Measurements from ENCODE around the gene DNAH7. TPM values are rescaled to one million over a fixed set of nuclear protein-coding genes. Genes with fewer than 3 reads are reported as not detected.

DNAH7 gene
- total and polyA plus RNA-seq, 2 of the 8 experiments (the other 6 are each of a cell fraction or from before 2014, with no cell fraction given) = 0.07 to 0.08 TPM

GRCh38 chr2:195923889-195924288 is 144.7 kb downstream of the DNAH7 start:
- POLR2A ChIA-PET (ENCODE audit: partially characterized antibody) = no interaction called here
- 96% methylated on average over 1 of the region's 1 CpG; no CpG with 5 or more reads in 1 of the 2 experiments for WGBS, 2 experiments (ENCODE audit: extremely low coverage in 1 of 2, insufficient coverage in 1 of 2, insufficient read length in 1 of 2, insufficient replicate concordance in 2 of 2, low coverage in 1 of 2, low lambda C conversion rate in 2 of 2, missing lambda C conversion rate in 1 of 2)
- H3K4me1 ChIP-seq (replicated peaks in 1 of 4; ENCODE audit: control insufficient read depth in 3 of 4, insufficient read depth in 4 of 4, low read length in 3 of 4) = no peaks in the 10 kb centered on the region

More at GRCh38 chr2:195923889-195924288, 144.7 kb downstream of the DNAH7 start:
- Histone ChIP-seq H3K4me3 (ENCODE audit: extremely low read depth in 1 of 4, insufficient read depth in 2 of 4, low read depth in 3 of 4, low read length in 4 of 4) (no peak overlapping the region), H3K79me2 (ENCODE audit: control insufficient read depth in 1 of 2, insufficient read depth in 2 of 2, low read length in 2 of 2) (no peaks in the 10 kb centered on the region), H2AK5ac (ENCODE audit: low read depth, low read length) (no peak overlapping the region), H3K79me1 (ENCODE audit: low read depth, low read length) (no peaks in the 10 kb centered on the region), H3K9me3 (ENCODE audit: insufficient read depth in 2 of 2, low read depth in 1 of 2, low read length in 1 of 2) (no peaks in the 10 kb centered on the region), H3K23ac (ENCODE audit: insufficient read length) (no peak overlapping the region), H2BK15ac (ENCODE audit: low read length) (no peak overlapping the region), H3K27me3 (replicated peaks in 1 of 4; ENCODE audit: control insufficient read depth in 3 of 4, extremely low read depth in 1 of 4, insufficient read depth in 3 of 4, low read length in 3 of 4) (no peaks in the 10 kb centered on the region), H4K91ac (replicated peaks; ENCODE audit: insufficient read length, low read length) (no peak overlapping the region), H3K9ac (replicated peaks in 1 of 4; ENCODE audit: extremely low read depth in 1 of 4, low read depth in 3 of 4, low read length in 3 of 4) (no peak overlapping the region), H3K18ac (ENCODE audit: extremely low read depth, low read length) (no peak overlapping the region), H3K4me2 (ENCODE audit: insufficient read depth in 1 of 2, low read depth in 2 of 2, low read length in 2 of 2) (no peak overlapping the region), H2BK5ac (ENCODE audit: low read depth, low read length) (no peak overlapping the region), H3K14ac (ENCODE audit: insufficient read length) (no peak overlapping the region), H2BK12ac (ENCODE audit: low read depth, low read length) (no peak overlapping the region), H3K27ac (ENCODE audit: low read depth, low read length) (no peak overlapping the region), H2BK20ac (ENCODE audit: low read length) (no peak overlapping the region), H3K36me3 (ENCODE audit: control insufficient read depth in 2 of 4, insufficient read depth in 4 of 4, low read length in 3 of 4) (no peaks in the 10 kb centered on the region), H3K4ac (replicated peaks; ENCODE audit: insufficient read length, low read depth, low read length) (no peak overlapping the region), H3K56ac (replicated peaks; ENCODE audit: insufficient read length, low read depth, low read length) (no peak overlapping the region), H4K8ac (ENCODE audit: extremely low read depth, insufficient read depth, low read length) (no peak overlapping the region), H2AFZ (ENCODE audit: low read length) (no peak overlapping the region), H2BK120ac (replicated peaks; ENCODE audit: low read depth, low read length) (no peak overlapping the region), H4K5ac (ENCODE audit: insufficient read length, low read depth, low read length) (no peak overlapping the region), H4K20me1 (replicated peaks in 1 of 2; ENCODE audit: control insufficient read depth in 1 of 2, insufficient read depth in 2 of 2, low read length in 2 of 2) (no peaks in the 10 kb centered on the region), H3K23me2 (ENCODE audit: low read depth, low read length) (no peaks in the 10 kb centered on the region)
- CTCF ChIA-PET (ENCODE audit: partially characterized antibody) = interaction anchor here (0.7 to 1.3 kb wide), 2 partner anchors 144 to 165 kb away, joined by 3 to 4 read pairs; partner anchors contain the start of gene DNAH7
- no peak for FAIRE-seq
- no peak for DNase-seq (ENCODE audit: low read depth in 1 of 2, low spot score in 2 of 2)
- TF ChIP-seq SUZ12 (IDR thresholded peaks at IDR 0.05; ENCODE audit: low read length) (no peak), CBX5 (IDR thresholded peaks at IDR 0.05; ENCODE audit: low read depth, low read length) (no peak), CTBP2 (IDR thresholded peaks at IDR 0.05; ENCODE audit: borderline replicate concordance, insufficient read depth, insufficient read length, low read length) (no peak)
